ENCODE results near the gene PHF13. TPM values are rescaled to one million over a fixed set of nuclear protein-coding genes. Genes with fewer than 3 reads are reported as not detected.

PHF13 gene
- total and polyA plus RNA-seq, 9 of the 15 experiments (the other 6 are each of a cell fraction or from before 2014, with no cell fraction given): 1.8 to 36.1 (median 11.7) TPM

- ChIA-PET POLR2A (interaction anchor here (0.6 to 2.2 kb wide), 6 partner anchors 12 to 46 kb away, joined by 3 to 6 read pairs (median 3); no protein-coding TSS in a partner anchor), CTCF (ENCODE audit: low intra/inter-chr PET ratio) (interaction anchor here (0.6 to 2.4 kb wide), 5 partner anchors 157 to 395 kb away, joined by 3 to 31 read pairs (median 4); no protein-coding TSS in a partner anchor)
- Histone ChIP-seq H3K9ac (ENCODE audit: insufficient read depth in 1 of 2, low read depth in 2 of 2, low read length in 2 of 2) (no peak overlapping the region), H3K27me3 (ENCODE audit: control insufficient read depth in 2 of 2, insufficient read depth in 2 of 2, low read length in 2 of 2) (no peaks in the 10 kb centered on the region), H2AFZ (ENCODE audit: low read depth, low read length) (no peak overlapping the region), H4K20me1 (replicated peaks; ENCODE audit: control insufficient read depth, insufficient read depth, low read length) (0 out of 2 replicates have a peak, but pooled peaks cover 4% of the 10 kb centered on the region), H3K27ac (ENCODE audit: extremely low read depth, low read depth, low read length) (no peak overlapping the region), H3K79me2 (ENCODE audit: control insufficient read depth, insufficient read depth, low read length) (no peaks in the 10 kb centered on the region), H3K9me1 (ENCODE audit: control insufficient read depth, insufficient read depth, low read length) (peaks cover 2% of the 10 kb centered on the region), H3K36me3 (ENCODE audit: control insufficient read depth, insufficient read depth, low read length) (peaks cover 79% of the 10 kb centered on the region), H3K4me2 (ENCODE audit: insufficient read depth, low read length) (no peak overlapping the region), H3K9me3 (replicated peaks; ENCODE audit: control insufficient read depth, insufficient read depth, low read depth, low read length) (no peaks in the 10 kb centered on the region), H3K4me1 (replicated peaks in 1 of 2; ENCODE audit: control insufficient read depth in 2 of 2, insufficient read depth in 2 of 2, low read length in 2 of 2) (no peaks in the 10 kb centered on the region; a peak in 1 of 5 replicates), H3K4me3 (no peak overlapping the region)
- FAIRE-seq (peak; percentile 85), ATAC-seq (peak; percentile 83), DNase-seq (ENCODE audit: extremely low read depth in 1 of 4, low spot score in 3 of 4) (peak; percentile 51 to 59 (median 56))
- BruUV-seq (replicated peaks): TSS peak; percentile 30
- in situ Hi-C loops (cut with MboI): no loop called here
- WGBS (ENCODE audit: insufficient coverage, low coverage, missing lambda C conversion rate): 78% methylated on average over 10 of the region's 10 CpGs
- intact Hi-C loops (cut with micrococcal nuclease): loop anchor here (1.0 kb wide), 1 partner anchor 160 kb away; no protein-coding TSS in a partner anchor
- TF ChIP-seq POLR2B (IDR thresholded peaks at IDR 0.05; ENCODE audit: low read depth, partially characterized antibody): no peak
- no peak for TF ChIP-seq MAFK (IDR thresholded peaks at IDR 0.05; ENCODE audit: low read length)
- TF ChIP-seq ZNF695 (CRISPR knock-in tag; IDR thresholded peaks at IDR 0.05): no peak
- no peak for TF ChIP-seq ZHX1 (conservative IDR thresholded peaks at IDR 0.05; ENCODE audit: low read length)
- TF ChIP-seq, protein P1, sequence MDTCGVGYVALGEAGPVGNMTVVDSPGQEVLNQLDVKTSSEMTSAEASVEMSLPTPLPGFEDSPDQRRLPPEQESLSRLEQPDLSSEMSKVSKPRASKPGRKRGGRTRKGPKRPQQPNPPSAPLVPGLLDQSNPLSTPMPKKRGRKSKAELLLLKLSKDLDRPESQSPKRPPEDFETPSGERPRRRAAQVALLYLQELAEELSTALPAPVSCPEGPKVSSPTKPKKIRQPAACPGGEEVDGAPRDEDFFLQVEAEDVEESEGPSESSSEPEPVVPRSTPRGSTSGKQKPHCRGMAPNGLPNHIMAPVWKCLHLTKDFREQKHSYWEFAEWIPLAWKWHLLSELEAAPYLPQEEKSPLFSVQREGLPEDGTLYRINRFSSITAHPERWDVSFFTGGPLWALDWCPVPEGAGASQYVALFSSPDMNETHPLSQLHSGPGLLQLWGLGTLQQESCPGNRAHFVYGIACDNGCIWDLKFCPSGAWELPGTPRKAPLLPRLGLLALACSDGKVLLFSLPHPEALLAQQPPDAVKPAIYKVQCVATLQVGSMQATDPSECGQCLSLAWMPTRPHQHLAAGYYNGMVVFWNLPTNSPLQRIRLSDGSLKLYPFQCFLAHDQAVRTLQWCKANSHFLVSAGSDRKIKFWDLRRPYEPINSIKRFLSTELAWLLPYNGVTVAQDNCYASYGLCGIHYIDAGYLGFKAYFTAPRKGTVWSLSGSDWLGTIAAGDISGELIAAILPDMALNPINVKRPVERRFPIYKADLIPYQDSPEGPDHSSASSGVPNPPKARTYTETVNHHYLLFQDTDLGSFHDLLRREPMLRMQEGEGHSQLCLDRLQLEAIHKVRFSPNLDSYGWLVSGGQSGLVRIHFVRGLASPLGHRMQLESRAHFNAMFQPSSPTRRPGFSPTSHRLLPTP (IDR thresholded peaks at IDR 0.05; ENCODE audit: borderline replicate concordance, extremely low read depth, insufficient read length): no peak
- no peak for TF ChIP-seq ATF1 (CRISPR knock-in tag; IDR thresholded peaks at IDR 0.05)
- TF ChIP-seq ATF1 (tag; IDR thresholded peaks at IDR 0.05): no peak
- TF ChIP-seq HDAC3 (IDR thresholded peaks at IDR 0.05; ENCODE audit: borderline replicate concordance, partially characterized antibody): no peak
- no peak for TF ChIP-seq TCF3 (CRISPR knock-in tag; IDR thresholded peaks at IDR 0.05)
- no peak for TF ChIP-seq TCF7L2 (IDR thresholded peaks at IDR 0.05; ENCODE audit: low read depth, low read length)
- TF ChIP-seq SMC3 (conservative IDR thresholded peaks at IDR 0.05; ENCODE audit: insufficient read depth, low read depth, low read length): peak; percentile 35; the same call in 1 of the 2 replicates
- TF ChIP-seq SP2 (IDR thresholded peaks at IDR 0.05; ENCODE audit: extremely low read depth, low read depth, low read length, poor library complexity, severe bottlenecking): no peak
- TF ChIP-seq MEIS2 (IDR thresholded peaks at IDR 0.05; ENCODE audit: partially characterized antibody): no peak
- no peak for TF ChIP-seq CHD2 (IDR thresholded peaks at IDR 0.05; ENCODE audit: low read depth, low read length)
- TF ChIP-seq CBX5 (IDR thresholded peaks at IDR 0.05; ENCODE audit: borderline replicate concordance, low read depth): no peak
- no peak for TF ChIP-seq ZNF232 (CRISPR knock-in tag; IDR thresholded peaks at IDR 0.05)
Measured at GRCh38 chr1:6646499-6647148, 33.1 kb downstream of the PHF13 start.

Data from K562 (cell line).